ENCODE data around the gene GAS7.

GAS7 gene

DNA sequence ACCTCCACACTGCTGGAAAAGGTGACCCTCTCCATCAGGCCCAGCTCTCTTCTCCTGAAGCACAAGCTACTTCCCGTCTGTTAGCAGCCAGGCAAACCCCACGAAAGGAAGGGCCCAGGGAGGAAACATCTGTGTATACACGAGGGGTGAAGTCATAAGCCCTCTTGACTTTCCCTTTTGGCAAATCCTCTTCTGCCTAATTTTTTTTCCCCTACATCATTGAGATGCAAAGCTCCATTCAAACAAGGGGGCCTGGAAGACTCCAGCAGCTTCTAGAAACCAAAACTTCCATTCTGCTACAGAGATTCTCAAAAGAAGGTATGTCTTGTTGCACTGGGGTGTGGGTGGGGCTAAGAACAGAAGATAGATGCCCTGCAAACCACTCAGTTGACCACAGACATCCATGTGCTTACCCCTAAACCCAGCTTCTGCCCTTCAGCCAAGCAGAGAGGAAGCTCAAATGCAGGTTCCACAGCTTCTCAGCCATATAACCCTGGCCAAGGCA lies 147.8 kb downstream of the GAS7 start:
- no peak overlapping the region for H3K4me3 ChIP-seq (ENCODE audit: low read depth, low read length)
- POLR2A ChIA-PET, result no interaction called here
- TF ChIP-seq, protein P1, sequence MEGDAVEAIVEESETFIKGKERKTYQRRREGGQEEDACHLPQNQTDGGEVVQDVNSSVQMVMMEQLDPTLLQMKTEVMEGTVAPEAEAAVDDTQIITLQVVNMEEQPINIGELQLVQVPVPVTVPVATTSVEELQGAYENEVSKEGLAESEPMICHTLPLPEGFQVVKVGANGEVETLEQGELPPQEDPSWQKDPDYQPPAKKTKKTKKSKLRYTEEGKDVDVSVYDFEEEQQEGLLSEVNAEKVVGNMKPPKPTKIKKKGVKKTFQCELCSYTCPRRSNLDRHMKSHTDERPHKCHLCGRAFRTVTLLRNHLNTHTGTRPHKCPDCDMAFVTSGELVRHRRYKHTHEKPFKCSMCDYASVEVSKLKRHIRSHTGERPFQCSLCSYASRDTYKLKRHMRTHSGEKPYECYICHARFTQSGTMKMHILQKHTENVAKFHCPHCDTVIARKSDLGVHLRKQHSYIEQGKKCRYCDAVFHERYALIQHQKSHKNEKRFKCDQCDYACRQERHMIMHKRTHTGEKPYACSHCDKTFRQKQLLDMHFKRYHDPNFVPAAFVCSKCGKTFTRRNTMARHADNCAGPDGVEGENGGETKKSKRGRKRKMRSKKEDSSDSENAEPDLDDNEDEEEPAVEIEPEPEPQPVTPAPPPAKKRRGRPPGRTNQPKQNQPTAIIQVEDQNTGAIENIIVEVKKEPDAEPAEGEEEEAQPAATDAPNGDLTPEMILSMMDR (IDR thresholded peaks at IDR 0.05; ENCODE audit: insufficient read depth, low read length, missing control alignments), result no peak
- CTCF ChIA-PET, result interaction anchor here (1.0 to 2.4 kb wide), 5 partner anchors 43 to 566 kb away, joined by 3 to 8 read pairs (median 3); no protein-coding TSS in a partner anchor
- DNase-seq (ENCODE audit: low read depth, low spot score), result no peak

DNA sequence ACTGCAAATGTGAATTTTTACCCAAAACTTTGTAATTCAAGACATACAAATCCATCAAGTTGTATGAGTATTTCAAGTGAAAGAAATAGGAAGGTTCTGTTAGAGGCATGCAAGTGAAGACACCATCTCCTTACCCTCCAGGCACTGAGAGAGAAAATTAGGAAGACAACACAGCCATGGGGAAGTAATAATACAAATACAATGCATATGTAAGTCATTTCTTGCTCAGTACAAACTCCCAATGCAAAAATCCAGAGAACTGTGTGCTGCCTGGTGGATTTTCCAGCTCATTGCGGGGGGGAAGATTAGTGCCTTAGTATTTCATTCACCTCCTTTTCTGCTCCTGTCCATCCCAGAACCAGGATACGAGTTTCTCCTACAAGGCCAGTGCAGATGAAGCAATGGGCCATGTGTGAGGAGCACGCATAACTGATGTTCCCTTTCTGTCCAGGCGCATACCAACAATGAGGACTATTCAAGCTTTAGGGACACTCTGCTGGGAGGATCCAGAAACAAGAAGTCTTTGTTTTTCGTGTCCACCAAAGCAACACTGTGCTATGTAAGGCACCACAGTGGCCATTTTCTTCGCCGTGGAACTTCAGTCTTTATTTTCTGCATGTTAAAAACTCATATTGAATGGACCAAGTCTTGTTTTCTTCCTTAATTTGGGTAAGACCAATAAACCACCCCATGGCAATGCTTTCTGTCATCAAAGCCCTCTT lies 149.6 kb downstream of the GAS7 start:
- TF ChIP-seq, protein P1 (IDR thresholded peaks at IDR 0.05; ENCODE audit: insufficient read depth, low read length, missing control alignments), result no peak
- DNase-seq (ENCODE audit: low read depth, low spot score), result no peak
- ChIA-PET POLR2A (no interaction called here), CTCF (interaction anchor here (2.4 kb wide), 1 partner anchor 178 kb away, joined by 8 read pairs; no protein-coding TSS in a partner anchor)
- no peak overlapping the region for H3K4me3 ChIP-seq (ENCODE audit: low read depth, low read length)

DNA sequence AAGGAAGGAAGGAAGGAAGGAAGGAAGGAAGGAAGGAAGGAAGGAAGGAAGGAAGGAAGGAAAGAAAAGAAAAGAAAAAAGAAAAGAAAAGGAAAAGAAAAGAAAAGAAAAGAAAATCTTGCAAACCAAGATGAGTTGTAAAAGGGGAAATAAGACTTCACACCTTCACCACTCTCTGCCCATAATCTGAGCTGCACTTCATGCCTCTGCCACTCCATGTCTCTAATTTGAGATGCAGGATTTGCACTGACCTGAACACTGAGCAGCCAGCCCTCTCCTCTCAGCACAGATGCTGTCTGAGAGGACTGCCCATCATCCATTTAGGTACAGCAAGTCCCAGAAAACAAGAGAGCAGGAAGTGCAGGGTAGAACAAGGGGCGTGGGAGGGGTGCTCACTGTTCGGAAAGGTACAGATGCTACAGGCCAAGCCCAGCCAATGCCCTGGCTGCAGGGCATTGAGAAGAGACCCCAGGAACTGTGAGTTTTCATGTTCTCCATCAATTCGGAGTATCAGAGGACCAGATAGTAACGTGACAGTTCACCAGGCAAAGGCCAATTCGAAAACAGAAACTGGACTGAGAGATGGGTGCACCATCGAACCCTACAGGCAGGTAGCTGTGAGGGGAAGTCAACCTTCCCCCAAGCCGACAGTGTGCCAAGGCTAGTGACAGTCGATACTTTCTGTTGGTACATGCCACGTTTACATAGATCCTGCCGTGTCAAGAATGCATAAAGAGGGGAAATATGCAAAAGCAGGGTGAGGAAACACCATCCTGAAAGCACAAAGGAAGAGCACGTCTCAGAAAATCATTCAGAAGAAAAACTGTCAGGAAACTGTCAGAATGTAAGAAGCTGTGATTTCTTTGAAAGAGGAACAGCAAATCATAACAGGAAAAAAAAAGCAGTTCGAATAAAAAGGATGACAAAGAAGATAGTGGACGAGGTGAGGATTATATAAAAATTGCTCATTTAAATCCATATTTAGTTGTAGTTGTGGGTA lies 151.3 kb downstream of the GAS7 start:
- POLR2A ChIA-PET, result no interaction called here
- no peak overlapping the region for H3K4me3 ChIP-seq (ENCODE audit: low read depth, low read length)
- DNase-seq (ENCODE audit: low read depth, low spot score), result no peak
- CTCF ChIA-PET, result no interaction called here
- TF ChIP-seq, protein P1 (IDR thresholded peaks at IDR 0.05; ENCODE audit: insufficient read depth, low read length, missing control alignments), result no peak

DNA sequence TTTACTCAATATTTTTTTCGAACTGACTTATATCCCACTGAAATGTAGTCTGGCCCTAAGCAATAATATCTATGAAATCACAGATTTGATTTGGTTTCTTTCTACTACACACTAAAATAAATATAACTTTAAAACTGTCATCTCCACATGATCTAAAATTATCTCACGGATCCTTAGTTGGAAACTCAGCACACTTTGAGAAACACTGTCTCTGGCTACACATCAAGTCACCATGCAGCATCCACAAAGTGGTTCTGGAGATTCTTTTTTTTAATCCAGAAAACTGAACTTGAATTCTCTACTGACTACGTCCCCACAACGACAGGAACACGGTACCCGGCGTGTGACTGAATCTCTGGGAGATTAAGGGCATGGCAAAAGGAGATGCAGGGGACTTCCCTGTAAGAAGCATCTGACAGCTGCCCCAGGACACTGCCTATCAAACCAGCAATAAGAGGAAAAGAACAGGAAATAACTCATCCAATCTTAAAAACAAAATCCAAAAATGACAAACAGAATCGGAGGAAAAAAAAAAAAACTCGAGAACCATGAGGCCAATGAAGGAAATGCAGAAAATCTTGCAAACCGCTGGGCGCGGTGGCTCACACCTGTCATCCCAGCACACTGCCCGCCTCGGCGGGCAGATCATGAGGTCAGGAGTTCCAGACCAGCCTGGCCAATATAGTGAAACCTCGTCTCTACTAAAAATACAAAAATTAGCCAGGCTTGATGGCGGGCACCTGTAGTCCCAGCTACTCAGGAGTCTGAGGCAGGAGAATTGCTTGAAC lies 152.3 kb downstream of the GAS7 start:
- ChIA-PET POLR2A (no interaction called here), CTCF (no interaction called here)
- H3K4me3 ChIP-seq (ENCODE audit: low read depth, low read length), result no peak overlapping the region
- DNase-seq (ENCODE audit: low read depth, low spot score), result no peak
- TF ChIP-seq, protein P1 (IDR thresholded peaks at IDR 0.05; ENCODE audit: insufficient read depth, low read length, missing control alignments), result no peak

DNA sequence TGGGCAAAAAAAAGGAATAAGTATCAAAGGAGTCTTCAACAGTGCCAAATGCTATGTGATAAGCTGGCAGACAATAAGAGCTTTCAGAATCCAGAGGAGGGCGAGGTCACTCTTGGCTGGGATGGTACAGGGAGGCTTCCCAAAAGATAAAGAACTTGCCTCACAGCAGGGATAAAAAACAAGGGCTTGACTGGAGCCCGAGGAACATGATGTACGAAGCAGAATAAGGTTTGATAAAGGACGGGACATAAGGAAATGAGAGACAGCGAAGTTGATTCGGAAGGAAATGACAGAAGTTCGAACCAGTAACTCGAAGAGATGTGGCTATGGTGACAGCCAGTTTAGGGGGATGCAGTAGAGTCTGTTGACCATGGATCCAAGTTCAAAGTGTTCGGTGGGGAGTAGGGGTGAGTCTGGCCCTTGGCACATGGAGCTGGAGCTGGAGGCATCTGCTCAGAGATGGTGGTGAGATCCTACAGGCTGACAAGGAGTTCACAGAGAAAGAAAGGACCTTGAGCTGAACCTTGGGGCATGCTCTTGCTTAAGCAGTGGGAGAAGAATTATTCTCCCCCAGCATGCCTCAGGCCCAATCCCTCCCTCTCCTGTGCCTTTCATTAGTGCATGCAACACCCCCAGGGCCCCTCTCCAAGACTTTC lies 155.7 kb downstream of the GAS7 start:
- TF ChIP-seq, protein P1 (IDR thresholded peaks at IDR 0.05; ENCODE audit: insufficient read depth, low read length, missing control alignments), result no peak
- ChIA-PET CTCF (interaction anchor here (1.2 to 1.5 kb wide), 2 partner anchors 9 to 55 kb away, joined by 3 read pairs; no protein-coding TSS in a partner anchor), POLR2A (no interaction called here)
- no peak for DNase-seq (ENCODE audit: low read depth, low spot score)
- no peak overlapping the region for H3K4me3 ChIP-seq (ENCODE audit: low read depth, low read length)
